HG03460 (cell line): Measurements from ENCODE around the gene CAMKMT.
A peak's percentile ranks its signal among the peaks of the same experiment; 100 is the strongest.

Experiments
- ATAC-seq: cut with Tn5 transposase; IDR thresholded peaks from one replicate; pipeline ENCODE4 v1.9.1; 2021; ENCODE audit not compliant: unreplicated experiment

The CAMKMT gene

DNA sequence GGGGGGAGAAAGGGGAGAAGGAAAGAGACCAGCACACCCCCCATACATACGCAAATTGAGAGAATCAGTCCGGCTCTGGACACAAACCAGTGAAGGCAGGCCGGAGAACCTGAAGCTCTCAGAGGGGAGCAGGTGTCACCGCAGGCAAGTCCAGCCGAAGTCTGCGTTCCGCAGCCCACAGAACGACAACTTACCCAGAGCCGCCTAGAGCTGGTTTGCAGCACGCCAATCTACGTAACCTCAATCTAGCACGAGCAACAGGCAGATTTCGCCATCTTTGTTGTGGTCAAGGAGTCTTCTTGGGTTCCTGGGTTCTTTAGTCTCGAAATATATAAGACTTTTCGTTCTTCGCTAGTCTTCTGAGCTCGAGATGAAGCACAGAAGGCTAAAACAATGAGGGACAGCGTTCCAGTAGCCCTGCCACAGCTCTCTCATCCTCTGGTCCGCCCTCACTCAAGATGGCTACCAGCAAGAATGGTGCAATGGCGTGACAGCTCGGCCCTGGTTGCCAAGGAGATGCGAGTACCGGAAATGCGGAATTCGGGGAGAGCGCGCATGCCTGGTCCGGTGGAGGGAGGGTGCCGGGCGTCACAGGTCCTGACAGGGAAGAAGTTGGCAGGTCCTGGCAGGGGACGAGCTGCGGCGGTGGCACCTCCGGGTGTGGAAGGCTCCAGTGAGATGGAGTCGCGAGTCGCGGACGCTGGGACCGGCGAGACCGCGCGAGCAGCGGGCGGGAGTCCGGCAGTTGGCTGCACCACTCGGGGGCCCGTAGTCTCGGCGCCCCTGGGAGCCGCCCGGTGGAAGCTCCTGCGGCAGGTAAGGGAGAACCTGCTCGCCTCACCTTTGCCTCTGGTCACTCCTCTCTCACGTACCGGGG lies at the start of gene CAMKMT, which contains the start of gene PREPL:
Gene CAMKMT (plus strand): TSS at position 618 of the 877 bp plus-strand sequence.
Gene PREPL (minus strand): TSS at position 165 of the 877 bp plus-strand sequence. CDS start 15,152 bp downstream, outside the sequence.
- ATAC-seq, result peak; percentile 69

- ATAC-seq, result no peak
Measured at GRCh38 chr2:44314362-44314761, 47.4 kb upstream of the CAMKMT start.

DNA sequence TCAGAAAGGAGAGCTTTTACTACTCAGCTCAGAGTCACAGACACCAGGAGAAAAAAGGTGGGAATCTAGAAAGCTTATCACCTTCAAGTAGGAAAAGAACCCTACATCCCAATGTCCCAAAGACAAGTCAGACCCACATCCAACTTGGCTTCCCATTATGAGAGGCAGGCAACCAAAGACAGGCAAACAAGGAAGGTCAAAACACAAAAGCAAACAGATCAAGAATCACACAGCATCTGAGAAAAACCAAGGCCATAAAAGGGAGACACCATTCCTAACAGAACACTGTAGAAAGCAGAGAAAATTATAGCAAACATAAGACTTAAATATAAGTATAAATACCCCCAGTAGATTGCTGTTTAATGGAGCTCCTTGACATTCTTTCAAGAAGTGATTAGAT lies 45.8 kb upstream of the CAMKMT start:
- ATAC-seq, result no peak

GRCh38 chr2:44320832-44321231 lies 40.9 kb upstream of the CAMKMT start:
- ATAC-seq, result no peak

- no peak for ATAC-seq
Measured at GRCh38 chr2:44321360-44321759, 40.4 kb upstream of the CAMKMT start.

- ATAC-seq, result no peak
Measured at GRCh38 chr2:44324971-44325426, 36.7 kb upstream of the CAMKMT start.

DNA sequence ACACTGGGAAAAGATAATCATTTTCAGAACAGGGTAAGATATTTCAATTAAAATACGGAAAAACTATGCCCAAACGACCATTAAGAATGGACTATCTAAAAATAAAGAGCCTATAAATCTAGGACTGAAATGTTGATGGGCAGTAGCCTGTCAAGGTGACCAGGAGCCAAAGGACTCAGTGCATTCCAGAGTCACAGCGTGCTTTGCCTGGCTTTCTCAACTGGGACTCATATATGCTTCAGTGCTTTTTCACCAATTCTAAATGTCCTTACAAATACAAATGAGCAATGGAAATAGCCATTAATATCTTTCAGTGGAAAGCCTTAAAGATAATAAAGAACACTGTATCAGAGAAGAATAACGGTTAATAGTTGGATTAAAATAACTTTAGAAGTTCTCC lies 35.9 kb upstream of the CAMKMT start:
- no peak for ATAC-seq

- no peak for ATAC-seq
Measured at GRCh38 chr2:44326548-44327264, 35.0 kb upstream of the CAMKMT start.

GRCh38 chr2:44328750-44329149 lies 33.0 kb upstream of the CAMKMT start:
- no peak for ATAC-seq

- no peak for ATAC-seq
Measured at GRCh38 chr2:44329343-44329742, 32.4 kb upstream of the CAMKMT start.

- ATAC-seq, result no peak
Measured at GRCh38 chr2:44330801-44331200, 30.9 kb upstream of the CAMKMT start.

DNA sequence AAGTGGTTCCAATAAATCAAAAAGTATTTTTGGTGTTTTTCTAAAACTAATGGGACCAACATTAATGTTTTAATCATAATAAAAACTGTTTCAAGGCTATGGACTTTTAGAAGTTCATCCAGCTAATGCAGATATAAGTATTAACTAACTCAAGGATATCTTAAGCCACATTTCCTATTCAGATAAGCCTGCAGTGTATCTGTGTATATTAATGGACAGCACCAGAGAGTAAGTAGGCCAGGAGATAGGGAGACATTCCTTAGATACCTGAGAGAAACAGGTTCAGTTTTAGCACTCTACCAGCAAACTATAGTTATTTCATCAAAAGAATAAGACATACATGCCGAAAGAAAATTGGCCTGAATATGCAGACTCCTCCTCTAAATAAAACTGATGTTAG lies 27.8 kb upstream of the CAMKMT start:
- no peak for ATAC-seq

GRCh38 chr2:44335806-44336538 lies 25.8 kb upstream of the CAMKMT start:
- no peak for ATAC-seq

GRCh38 chr2:44342854-44343253 lies 18.9 kb upstream of the CAMKMT start:
- no peak for ATAC-seq

- no peak for ATAC-seq
Measured at GRCh38 chr2:44347526-44347925, 14.2 kb upstream of the CAMKMT start.

DNA sequence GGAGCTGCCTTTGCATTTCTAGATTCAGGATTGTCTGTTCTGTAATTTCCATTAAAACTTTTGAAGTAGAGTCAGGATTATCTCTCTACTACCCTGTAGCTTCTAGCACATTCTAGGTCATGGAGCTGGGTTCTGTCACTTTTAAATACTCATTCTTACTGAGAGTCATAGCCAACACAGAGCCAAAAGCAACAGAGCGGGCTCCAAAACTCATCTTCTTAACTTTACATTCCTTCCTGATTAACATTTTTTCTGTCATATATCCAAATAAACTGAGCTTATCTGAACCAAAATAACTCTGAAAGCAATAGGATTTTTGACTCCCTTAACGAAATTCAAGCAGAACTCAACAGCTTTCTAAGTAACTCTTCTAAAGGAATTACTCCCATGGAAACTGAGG lies 13.3 kb upstream of the CAMKMT start:
- ATAC-seq, result no peak

- no peak for ATAC-seq
Measured at GRCh38 chr2:44349506-44349905, 12.2 kb upstream of the CAMKMT start.

- ATAC-seq, result no peak
Measured at GRCh38 chr2:44351088-44351487, 10.7 kb upstream of the CAMKMT start.

GRCh38 chr2:44351676-44352075 lies 10.1 kb upstream of the CAMKMT start:
- no peak for ATAC-seq

DNA sequence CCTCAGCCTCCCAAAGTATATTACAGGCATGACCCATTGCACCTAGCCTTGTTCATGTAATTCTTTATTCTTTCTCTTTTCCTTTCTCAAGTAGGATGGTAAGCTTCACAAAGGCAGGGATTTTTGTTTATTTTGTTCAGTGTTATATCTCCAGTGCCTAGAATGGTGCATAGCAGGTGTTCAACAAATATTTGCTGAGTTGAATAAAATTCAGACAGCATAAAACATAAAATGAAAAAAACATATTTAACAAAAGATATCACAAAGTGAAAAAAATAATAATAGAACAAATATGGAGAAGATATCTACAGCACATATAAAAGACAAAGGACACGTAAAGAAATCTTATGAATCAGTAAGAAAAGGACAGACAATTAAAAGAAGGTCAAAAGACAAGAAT lies 9.2 kb upstream of the CAMKMT start:
- ATAC-seq, result no peak

GRCh38 chr2:44354761-44355160 lies 7.0 kb upstream of the CAMKMT start:
- no peak for ATAC-seq
